Upper lobe of left lung (tissue), 6 donors: ENCODE data around the gene PLA2G2C. TPM values are rescaled to one million over a fixed set of nuclear protein-coding genes. Genes with fewer than 3 reads are reported as not detected.
A peak's percentile ranks its signal among the peaks of the same experiment; 100 is the strongest.

ENCODE experiments used
- ATAC-seq, 2 donors: fragments of 200-7000 bp; cut with Tn5 transposase; one replicate each; pipeline ENCODE4 v1.9.1; 2022; ENCODE audit warnings: mild to moderate bottlenecking in 2 of 2, moderate library complexity in 2 of 2; ENCODE audit not compliant: low FRiP score in 2 of 2
- DNase-seq, 2 donors: peaks; one replicate each; pipeline ENCODE4 v3.0.0-alpha.2; 2019 to 2020
- H3K27ac ChIP-seq, 4 donors: fragments of 200-600 bp; sonication (generic); one replicate each; pipeline ENCODE4 v1.5.1; 2016 to 2019
- H3K27me3 ChIP-seq, 4 donors: fragments of 200-600 bp; sonication (generic); one replicate each; pipeline ENCODE4 v1.5.1; 2017 to 2019
- H3K36me3 ChIP-seq, 4 donors: fragments of 200-600 bp; sonication (generic); one replicate each; pipeline ENCODE4 v1.5.1; 2016 to 2019
- H3K4me1 ChIP-seq, 4 donors: fragments of 200-600 bp; sonication (generic); one replicate each; pipeline ENCODE4 v1.5.1; 2018 to 2019
- H3K4me3 ChIP-seq, 4 donors: fragments of 200-600 bp; sonication (generic); one replicate each; pipeline ENCODE4 v1.5.1; 2017 to 2019; ENCODE audit warnings: mild to moderate bottlenecking in 2 of 4, moderate library complexity in 1 of 4
- H3K9me3 ChIP-seq, 4 donors: fragments of 200-600 bp; sonication (generic); one replicate each; pipeline ENCODE4 v1.5.1; 2018 to 2019
- EP300 ChIP-seq, 4 donors: sonication (generic); formaldehyde crosslinking; IDR thresholded peaks; one replicate each; pipeline ENCODE4 v1.5.1; 2017; ENCODE audit warnings: antibody characterized with exemption in 4 of 4, control low read depth in 2 of 4
- POLR2A ChIP-seq, 4 donors: fragments of 450-650 bp; IDR thresholded peaks; one replicate each; pipeline ENCODE4 v1.5.1; 2016 to 2017; ENCODE audit warnings: antibody characterized with exemption in 4 of 4, mild to moderate bottlenecking in 2 of 4
- POLR2AphosphoS5 ChIP-seq, 2 donors: sonication (generic); formaldehyde crosslinking; IDR thresholded peaks; one replicate each; pipeline ENCODE4 v1.5.1; 2017; ENCODE audit warnings: antibody characterized with exemption in 2 of 2
- WGBS, 2 donors: methylation state at CpG; one replicate each; pipeline ENCODE4 v1.1.5; 2017 to 2018; 5-methylcytosine and 5-hydroxymethylcytosine counted together
- total RNA-seq, 6 donors: library from RNA; depleted of rRNA in 4 of 6; stranded (reverse); fragments of >200 nt in 4 of 6; gene quantifications; one replicate each; pipeline versions ENCODE4 v1.1.0 to v1.2.1, GENCODE V29; 2016 to 2021
- TF ChIP-seq, protein P1 (sequence below), 6 experiments: fragments of 450-650 bp in 4 of 6; fragments of 200-600 bp in 2 of 6; sonication (generic) in 2 of 6; IDR thresholded peaks; one replicate each; pipeline ENCODE4 v1.5.1; 2016 to 2019; ENCODE audit warnings: antibody characterized with exemption in 6 of 6
- donor health status: DM: no; HTN: no; CAD: no; lungs with moderate emphysema.
- donor health status: DM: no; HTN: yes; CAD: no; lungs with severe emphysema.

PLA2G2C gene
- total RNA-seq, 6 donors from 2014 or later = 0.30 TPM; not detected in 5

DNA sequence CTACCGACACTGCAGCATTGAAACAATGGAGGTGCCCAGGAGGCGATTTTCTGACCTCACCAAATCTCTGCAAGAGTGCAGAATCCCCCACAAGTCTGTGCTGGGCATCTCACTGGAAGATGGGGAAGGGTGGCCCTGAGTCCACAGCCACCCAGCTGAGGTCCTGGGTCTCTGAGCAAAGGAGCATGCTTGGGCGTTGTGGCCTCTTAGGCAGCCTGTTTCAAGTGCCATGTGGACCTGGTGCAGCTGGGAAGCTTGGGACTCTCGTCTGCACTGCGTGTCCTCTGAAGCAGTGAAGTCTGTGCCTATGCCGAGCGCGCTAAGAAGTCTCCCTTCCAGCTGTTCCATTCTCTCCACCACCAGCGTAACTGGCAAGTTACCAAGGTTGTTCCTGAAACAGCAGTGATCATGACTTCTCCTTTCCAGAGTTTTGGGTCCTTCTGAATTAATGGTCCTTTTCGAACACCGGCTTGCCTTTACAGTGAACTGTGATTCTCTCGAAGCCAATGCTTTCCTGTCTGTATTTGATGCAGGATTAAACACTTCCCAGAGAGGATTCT lies 5.0 kb upstream of the PLA2G2C start:
- H3K4me3 ChIP-seq = no peak overlapping the region
- H3K4me1 ChIP-seq = peaks cover 10 to 25% (median 17%) of the 10 kb centered on the region in 4 donors
- no peaks in the 10 kb centered on the region for H3K36me3 ChIP-seq
- peak in 1 of 2 donors; percentile 16 for ATAC-seq
- H3K27me3 ChIP-seq = peaks cover 0 to under 1% (median 0%) of the 10 kb centered on the region in 4 donors
- TF ChIP-seq POLR2A (IDR thresholded peaks at IDR 0.05) (no peak), EP300 (IDR thresholded peaks at IDR 0.05) (no peak), POLR2AphosphoS5 (IDR thresholded peaks at IDR 0.05) (no peak)
- TF ChIP-seq, protein P1, sequence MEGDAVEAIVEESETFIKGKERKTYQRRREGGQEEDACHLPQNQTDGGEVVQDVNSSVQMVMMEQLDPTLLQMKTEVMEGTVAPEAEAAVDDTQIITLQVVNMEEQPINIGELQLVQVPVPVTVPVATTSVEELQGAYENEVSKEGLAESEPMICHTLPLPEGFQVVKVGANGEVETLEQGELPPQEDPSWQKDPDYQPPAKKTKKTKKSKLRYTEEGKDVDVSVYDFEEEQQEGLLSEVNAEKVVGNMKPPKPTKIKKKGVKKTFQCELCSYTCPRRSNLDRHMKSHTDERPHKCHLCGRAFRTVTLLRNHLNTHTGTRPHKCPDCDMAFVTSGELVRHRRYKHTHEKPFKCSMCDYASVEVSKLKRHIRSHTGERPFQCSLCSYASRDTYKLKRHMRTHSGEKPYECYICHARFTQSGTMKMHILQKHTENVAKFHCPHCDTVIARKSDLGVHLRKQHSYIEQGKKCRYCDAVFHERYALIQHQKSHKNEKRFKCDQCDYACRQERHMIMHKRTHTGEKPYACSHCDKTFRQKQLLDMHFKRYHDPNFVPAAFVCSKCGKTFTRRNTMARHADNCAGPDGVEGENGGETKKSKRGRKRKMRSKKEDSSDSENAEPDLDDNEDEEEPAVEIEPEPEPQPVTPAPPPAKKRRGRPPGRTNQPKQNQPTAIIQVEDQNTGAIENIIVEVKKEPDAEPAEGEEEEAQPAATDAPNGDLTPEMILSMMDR (IDR thresholded peaks at IDR 0.05) = no peak
- 72 to 78% methylated on average over 10 to 12 of the region's 12 CpGs for WGBS, 2 donors
- no peaks in the 10 kb centered on the region for H3K9me3 ChIP-seq
- DNase-seq = no peak
- no peak overlapping the region for H3K27ac ChIP-seq

- WGBS, 2 donors = 93 to 95% methylated on average over 19 of the region's 19 CpGs
Observed at GRCh38 chr1:20190256-20191160, 4.2 kb upstream of the PLA2G2C start.

GRCh38 chr1:20189664-20190063 lies 3.3 kb upstream of the PLA2G2C start:
- TF ChIP-seq POLR2A (IDR thresholded peaks at IDR 0.05) = no peak
- TF ChIP-seq, protein P1 (IDR thresholded peaks at IDR 0.05) = no peak
- 92 to 97% methylated on average over 4 of the region's 4 CpGs for WGBS, 2 donors
- no peaks in the 10 kb centered on the region for H3K36me3 ChIP-seq
- peaks cover 0 to 4% (median 0%) of the 10 kb centered on the region in 4 donors for H3K27me3 ChIP-seq
- no peak for ATAC-seq
- peaks cover 16 to 35% (median 31%) of the 10 kb centered on the region in 4 donors for H3K4me1 ChIP-seq
- H3K4me3 ChIP-seq = no peak overlapping the region
- no peak overlapping the region for H3K27ac ChIP-seq
- H3K9me3 ChIP-seq = no peaks in the 10 kb centered on the region
- no peak for DNase-seq

More at GRCh38 chr1:20190256-20191160, 4.2 kb upstream of the PLA2G2C start:
- TF ChIP-seq, protein P1 (IDR thresholded peaks at IDR 0.05) = no peak
- TF ChIP-seq POLR2AphosphoS5 (IDR thresholded peaks at IDR 0.05) (no peak), EP300 (IDR thresholded peaks at IDR 0.05) (no peak), POLR2A (IDR thresholded peaks at IDR 0.05) (no peak)
- no peak overlapping the region for H3K27ac ChIP-seq
- no peak for ATAC-seq
- DNase-seq = no peak
- H3K4me1 ChIP-seq = peaks cover 17 to 33% (median 25%) of the 10 kb centered on the region in 4 donors
- no peak overlapping the region for H3K4me3 ChIP-seq
- H3K27me3 ChIP-seq = peaks cover 0 to 4% (median 0%) of the 10 kb centered on the region in 4 donors
- no peaks in the 10 kb centered on the region for H3K36me3 ChIP-seq
- no peaks in the 10 kb centered on the region for H3K9me3 ChIP-seq

GRCh38 chr1:20188455-20188817 lies 2.1 kb upstream of the PLA2G2C start:
- Histone ChIP-seq H3K36me3 (no peaks in the 10 kb centered on the region), H3K9me3 (no peaks in the 10 kb centered on the region), H3K4me3 (no peak overlapping the region), H3K27me3 (peaks cover 0 to 4% (median 0%) of the 10 kb centered on the region in 4 donors), H3K4me1 (peaks cover 16 to 36% (median 31%) of the 10 kb centered on the region in 4 donors), H3K27ac (no peak overlapping the region)
- DNase-seq = no peak
- WGBS, 2 donors = 74 to 83% methylated on average over 4 of the region's 4 CpGs
- TF ChIP-seq POLR2A (IDR thresholded peaks at IDR 0.05) = no peak
- no peak for TF ChIP-seq POLR2AphosphoS5 (IDR thresholded peaks at IDR 0.05)
- TF ChIP-seq, protein P1 (IDR thresholded peaks at IDR 0.05) = no peak
- TF ChIP-seq EP300 (IDR thresholded peaks at IDR 0.05) = no peak
- ATAC-seq = no peak
